Neural cell (in vitro differentiated cells): ENCODE results near the gene TFDP2. TPM values are rescaled to one million over a fixed set of nuclear protein-coding genes. Genes with fewer than 3 reads are reported as not detected.

Experiments used
- H2AFZ ChIP-seq: fragments of 200-600, 300-800 bp; sonication (generic), shearing (Covaris generic); 2 replicates; pipeline ENCODE4 v1.6.0; 2014; ENCODE audit warnings: low read depth, mild to moderate bottlenecking, antibody characterized with exemption, low read length, moderate library complexity
- H3F3A ChIP-seq: fragments of 200-600 bp; shearing (Covaris generic); 2 replicates; pipeline ENCODE4 v1.6.1; 2016; ENCODE audit warnings: mild to moderate bottlenecking, moderate library complexity, mixed read lengths, antibody characterized with exemption, low read length; ENCODE audit not compliant: insufficient read depth, poor library complexity, severe bottlenecking
- H3K27ac ChIP-seq: fragments of 200-600, 300-800 bp; sonication (generic), shearing (Covaris generic); 2 replicates; pipeline ENCODE4 v1.5.1; 2014; ENCODE audit warnings: mild to moderate bottlenecking, low read length, moderate library complexity
- H3K27me3 ChIP-seq: fragments of 300-800, 200-600 bp; sonication (generic), shearing (Covaris generic); 2 replicates; pipeline ENCODE4 v1.6.0; 2014; ENCODE audit warnings: mild to moderate bottlenecking, low read depth, low read length, moderate library complexity; ENCODE audit not compliant: insufficient read depth
- H3K36me3 ChIP-seq: fragments of 300-800, 200-600 bp; sonication (generic), shearing (Covaris generic); 2 replicates; pipeline ENCODE4 v1.5.1; 2014; ENCODE audit warnings: mild to moderate bottlenecking, antibody characterized with exemption, low read length, moderate library complexity; ENCODE audit not compliant: insufficient read depth
- H3K4me2 ChIP-seq: fragments of 300-800, 200-600 bp; sonication (generic), shearing (Covaris generic); 2 replicates; pipeline ENCODE4 v1.6.0; 2014; ENCODE audit warnings: mild to moderate bottlenecking, low read length
- H3K4me3 ChIP-seq: fragments of 300-800, 200-600 bp; sonication (generic), shearing (Covaris generic); 2 replicates; pipeline ENCODE4 v1.5.1; 2014; ENCODE audit warnings: mild to moderate bottlenecking, low read length, moderate library complexity
- H3K79me2 ChIP-seq: fragments of 200-600 bp; shearing (Covaris generic); replicated peaks from 2 replicates; pipeline ENCODE4 v1.6.0; 2014; ENCODE audit warnings: mild to moderate bottlenecking, low read length, moderate library complexity; ENCODE audit not compliant: insufficient read depth
- H3K9ac ChIP-seq: fragments of 300-800, 200-600 bp; sonication (generic), shearing (Covaris generic); 2 replicates; pipeline ENCODE4 v1.6.1; 2016; ENCODE audit warnings: mild to moderate bottlenecking, low read length, mixed read lengths
- H3K9me2 ChIP-seq: fragments of 200-600 bp; shearing (Covaris generic); 2 replicates; pipeline ENCODE4 v1.6.1; 2016; ENCODE audit warnings: mild to moderate bottlenecking, low read length, mixed read lengths; ENCODE audit not compliant: insufficient read depth
- H3K9me3 ChIP-seq: fragments of 200-600, 300-800 bp; sonication (generic), shearing (Covaris generic); 2 replicates; pipeline ENCODE4 v1.6.1; 2016; ENCODE audit warnings: mild to moderate bottlenecking, mixed run types, low read length, moderate library complexity, mixed read lengths
- H4K20me1 ChIP-seq: fragments of 200-600 bp; shearing (Covaris generic); 2 replicates; pipeline ENCODE4 v1.6.1; 2016; ENCODE audit warnings: mild to moderate bottlenecking, mixed run types; ENCODE audit not compliant: insufficient read depth
- CTCF ChIP-seq: fragments of 450-650 bp; IDR thresholded peaks from 2 replicates; pipeline ENCODE4 v1.5.1; 2014; ENCODE audit warnings: antibody characterized with exemption, mild to moderate bottlenecking, moderate library complexity; ENCODE audit not compliant: poor library complexity, severe bottlenecking
- EP300 ChIP-seq: fragments of 450-650 bp; conservative IDR thresholded peaks from 2 replicates; pipeline ENCODE4 v1.6.1; 2014; ENCODE audit warnings: antibody characterized with exemption, mild to moderate bottlenecking, moderate library complexity; ENCODE audit not compliant: poor library complexity, severe bottlenecking
- EZH2 ChIP-seq: fragments of 200-600, 300-800 bp; shearing (Covaris generic), sonication (generic); IDR thresholded peaks from 2 replicates; pipeline ENCODE4 v1.6.1; 2014; ENCODE audit warnings: antibody characterized with exemption, low read length, borderline replicate concordance, mild to moderate bottlenecking; ENCODE audit not compliant: insufficient read depth, poor library complexity, severe bottlenecking
- MXI1 ChIP-seq: fragments of 450-650 bp; conservative IDR thresholded peaks from 2 replicates; pipeline ENCODE4 v1.6.1; 2014; ENCODE audit warnings: antibody characterized with exemption, mild to moderate bottlenecking; ENCODE audit not compliant: poor library complexity, severe bottlenecking
- POLR2AphosphoS5 ChIP-seq: IDR thresholded peaks from 2 replicates; pipeline ENCODE4 v1.6.1; 2012
- RAD21 ChIP-seq: fragments of 450-650 bp; conservative IDR thresholded peaks from 2 replicates; pipeline ENCODE4 v1.6.1; 2014; ENCODE audit warnings: antibody characterized with exemption, mild to moderate bottlenecking, moderate library complexity
- REST ChIP-seq: IDR thresholded peaks from 2 replicates; pipeline ENCODE4 v1.6.1; 2012; ENCODE audit warnings: borderline replicate concordance
- SMC3 ChIP-seq: fragments of 450-650 bp; conservative IDR thresholded peaks from 2 replicates; pipeline ENCODE4 v1.6.1; 2014; ENCODE audit warnings: antibody characterized with exemption, mild to moderate bottlenecking, moderate library complexity; ENCODE audit not compliant: poor library complexity
- TAF1 ChIP-seq: IDR thresholded peaks from 2 replicates; pipeline ENCODE4 v1.6.1; 2012; ENCODE audit warnings: low read depth
- polyA plus RNA-seq: library from polyadenylated mRNA; depleted of rRNA; stranded (reverse); fragments of >200 nt; gene quantifications from 2 replicates; pipeline ENCODE4 v1.2.3, GENCODE V29; 2014

Gene TFDP2
- polyA plus RNA-seq, 1 donor from 2014 or later, result 17.0 TPM

DNA sequence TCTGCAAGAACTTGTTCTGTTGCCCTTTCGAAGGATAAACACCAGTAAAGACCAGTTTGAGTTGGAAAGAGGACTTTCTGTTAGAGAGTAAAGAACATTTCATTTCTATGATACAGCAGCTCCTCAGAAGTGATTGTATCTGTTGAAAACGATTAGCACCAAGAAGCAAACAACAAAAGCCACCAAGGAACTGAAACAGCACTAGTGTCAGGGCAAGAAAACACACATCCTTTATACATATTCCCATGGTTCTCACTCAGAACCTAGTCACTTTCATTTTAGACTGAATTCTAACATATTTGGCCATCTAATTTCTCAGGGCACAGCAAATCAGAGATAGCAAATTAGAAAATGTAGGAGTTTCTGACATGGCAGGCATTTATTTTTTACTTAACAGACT, 156.8 kb downstream of the TFDP2 start:
- Histone ChIP-seq H4K20me1 (no peaks in the 10 kb centered on the region), H2AFZ (no peak overlapping the region), H3K9ac (no peak overlapping the region), H3K9me3 (no peaks in the 10 kb centered on the region), H3F3A (no peaks in the 10 kb centered on the region), H3K9me2 (no peaks in the 10 kb centered on the region), H3K4me2 (no peak overlapping the region), H3K4me3 (no peak overlapping the region), H3K27me3 (no peaks in the 10 kb centered on the region), H3K27ac (no peak overlapping the region), H3K36me3 (no peaks in the 10 kb centered on the region), H3K79me2 (no peaks in the 10 kb centered on the region)
- no peak for TF ChIP-seq EZH2
- no peak for TF ChIP-seq SMC3
- no peak for TF ChIP-seq EP300
- no peak for TF ChIP-seq TAF1
- no peak for TF ChIP-seq POLR2AphosphoS5
- no peak for TF ChIP-seq REST
- no peak for TF ChIP-seq RAD21
- no peak for TF ChIP-seq MXI1
- no peak for TF ChIP-seq CTCF

- TF ChIP-seq POLR2AphosphoS5 (no peak), MXI1 (no peak), CTCF (no peak), EP300 (no peak), SMC3 (no peak), REST (no peak), RAD21 (no peak), TAF1 (no peak), EZH2 (no peak)
- no peaks in the 10 kb centered on the region for H3K79me2 ChIP-seq
- H3K9ac ChIP-seq, result no peak overlapping the region
- no peak overlapping the region for H3K4me2 ChIP-seq
- H4K20me1 ChIP-seq, result no peaks in the 10 kb centered on the region
- no peaks in the 10 kb centered on the region for H3K9me2 ChIP-seq
- no peaks in the 10 kb centered on the region for H3F3A ChIP-seq
- H3K27me3 ChIP-seq, result no peaks in the 10 kb centered on the region
- no peak overlapping the region for H3K4me3 ChIP-seq
- H2AFZ ChIP-seq, result no peak overlapping the region
- no peaks in the 10 kb centered on the region for H3K36me3 ChIP-seq
- H3K27ac ChIP-seq, result no peak overlapping the region
- H3K9me3 ChIP-seq, result no peaks in the 10 kb centered on the region
Measured at GRCh38 chr3:141986548-141987107, 162.7 kb downstream of the TFDP2 start.
